GM12878 (cell line): Measurements from ENCODE around the gene LY9. TPM values are rescaled to one million over a fixed set of nuclear protein-coding genes. Genes with fewer than 3 reads are reported as not detected.

Experiments
- ATAC-seq: fragments of 200-7000 bp; cut with Tn5 transposase; 3 replicates; pipeline ENCODE4 v1.9.1; 2020; ENCODE audit warnings: mild to moderate bottlenecking, moderate library complexity
- BruUV-seq: library from RNA; stranded (reverse); fragments of 400-500 nt; replicated peaks from 2 replicates; lab custom pipeline; 2021; lab: Mats Ljungman, UMichigan
- CTCF ChIA-PET: fragments of 300-600 bp; sonication (Branson Sonifier 250); formaldehyde crosslinking; extraction: SDS; loops from one replicate; lab custom pipeline; 2021; ENCODE audit warnings: inconsistent platforms; lab: Yijun Ruan, JAX
- POLR2A ChIA-PET: fragments of 350-600 bp; formaldehyde crosslinking; extraction: SDS; loops from one replicate; lab custom pipeline; 2021; ENCODE audit warnings: inconsistent platforms; lab: Charles Lee
- RAD21 ChIA-PET: fragments of 300-600 bp; sonication (Branson Sonifier 250); formaldehyde crosslinking; loops from one replicate; lab custom pipeline; 2023; ENCODE audit warnings: antibody characterized with exemption; ENCODE audit not compliant: unreplicated experiment; lab: Charles Lee
- SMC1A ChIA-PET: fragments of 300-600 bp; sonication (Branson Sonifier 250); formaldehyde crosslinking; loops from one replicate; lab custom pipeline; 2023; ENCODE audit not compliant: unreplicated experiment, uncharacterized antibody; lab: Charles Lee
- DNase-seq: peaks from one replicate; pipeline ENCODE4 v3.0.0-alpha.2; 2011; ENCODE audit warnings: low read depth, low spot score
- FAIRE-seq: peaks from 3 replicates; lab custom pipeline; 2011; peaks lifted over from hg19 to GRCh38; lab: Jason Lieb, UNC
- H2AFZ ChIP-seq: 2 replicates; pipeline ENCODE4 v1.6.0; 2011; ENCODE audit warnings: low read depth, low read length, control low read depth; ENCODE audit not compliant: control insufficient read depth
- H3K27ac ChIP-seq: 2 replicates; pipeline ENCODE4 v1.5.1; 2011; ENCODE audit warnings: control low read depth; ENCODE audit not compliant: control insufficient read depth, insufficient read depth
- H3K27me3 ChIP-seq, 2 experiments: replicated peaks in 1 of 2; 2 replicates each; pipeline versions ENCODE4 v1.6.0 to v1.6.1; 2011; ENCODE audit warnings: low read length in 1 of 2; ENCODE audit not compliant: control insufficient read depth in 2 of 2, insufficient read depth in 2 of 2
- H3K36me3 ChIP-seq, 2 experiments: 2 replicates each; pipeline ENCODE4 v1.5.1; 2011; ENCODE audit warnings: low read length in 1 of 2; ENCODE audit not compliant: control insufficient read depth in 2 of 2, insufficient read depth in 2 of 2
- H3K4me1 ChIP-seq: 2 replicates; pipeline ENCODE4 v1.6.1; 2011; ENCODE audit warnings: mild to moderate bottlenecking, low read length, moderate library complexity, mixed read lengths; ENCODE audit not compliant: control insufficient read depth, insufficient read depth
- H3K4me2 ChIP-seq: 2 replicates; pipeline ENCODE4 v1.6.0; 2011; ENCODE audit warnings: control low read depth; ENCODE audit not compliant: control insufficient read depth, insufficient read depth
- H3K4me3 ChIP-seq: fragments of 200-600 bp; sonication (generic); 2 replicates; pipeline ENCODE4 v1.5.1; 2016
- H3K79me2 ChIP-seq: 2 replicates; pipeline ENCODE4 v1.6.0; 2011; ENCODE audit warnings: low read length; ENCODE audit not compliant: control insufficient read depth, insufficient read depth
- H3K9ac ChIP-seq: 2 replicates; pipeline ENCODE4 v1.8.0; 2011; ENCODE audit warnings: low read length, control low read depth, mixed read lengths; ENCODE audit not compliant: control insufficient read depth, insufficient read depth
- H3K9me3 ChIP-seq: replicated peaks from 3 replicates; pipeline ENCODE4 v1.5.1; 2011; ENCODE audit warnings: mild to moderate bottlenecking, low read length; ENCODE audit not compliant: control insufficient read depth, insufficient read depth
- H4K20me1 ChIP-seq: 2 replicates; pipeline ENCODE4 v1.6.0; 2011; ENCODE audit not compliant: control insufficient read depth, insufficient read depth
- BMI1 ChIP-seq: fragments of 450-650 bp; IDR thresholded peaks from 2 replicates; pipeline ENCODE4 v1.6.1; 2016; ENCODE audit warnings: mild to moderate bottlenecking, moderate library complexity, borderline replicate concordance
- BRCA1 ChIP-seq: IDR thresholded peaks from 2 replicates; pipeline ENCODE4 v1.6.1; 2011; ENCODE audit warnings: low read depth, low read length, improper control_type of control experiment
- E4F1 ChIP-seq: fragments of 450-650 bp; IDR thresholded peaks from 2 replicates; pipeline ENCODE4 v1.6.1; 2018; ENCODE audit warnings: borderline replicate concordance, mild to moderate bottlenecking; ENCODE audit not compliant: partially characterized antibody
- MLLT1 ChIP-seq: fragments of 450-650 bp; IDR thresholded peaks from 2 replicates; pipeline ENCODE4 v1.6.1; 2016; ENCODE audit warnings: mild to moderate bottlenecking
- MTA3 ChIP-seq: IDR thresholded peaks from 2 replicates; pipeline ENCODE4 v1.6.1; 2012; ENCODE audit warnings: low read length, inconsistent platforms, borderline replicate concordance
- PAX8 ChIP-seq: fragments of 450-650 bp; IDR thresholded peaks from 2 replicates; pipeline ENCODE4 v1.6.1; 2017; ENCODE audit warnings: mild to moderate bottlenecking, moderate library complexity
- REST ChIP-seq: IDR thresholded peaks from 2 replicates; pipeline ENCODE4 v1.6.1; 2012; ENCODE audit warnings: mild to moderate bottlenecking, low read depth, low read length
- STAT3 ChIP-seq: IDR thresholded peaks from 2 replicates; pipeline ENCODE4 v1.6.1; 2011; ENCODE audit warnings: low read depth, low read length, improper control_type of control experiment
- TAF1 ChIP-seq: IDR thresholded peaks from 2 replicates; pipeline ENCODE4 v1.6.1; 2011; ENCODE audit warnings: mild to moderate bottlenecking, low read depth, low read length, borderline replicate concordance
- YY1 ChIP-seq: IDR thresholded peaks from 2 replicates; pipeline ENCODE4 v1.6.1; 2011; ENCODE audit warnings: low read depth, mild to moderate bottlenecking, low read length
- ZBTB4 ChIP-seq: fragments of 450-650 bp; formaldehyde crosslinking; IDR thresholded peaks from 2 replicates; pipeline ENCODE4 v1.4.0; 2022; ENCODE audit warnings: mild to moderate bottlenecking, moderate library complexity
- WGBS: methylation state at CpG from one replicate; pipeline ENCODE4 v1.1.6; 2016; ENCODE audit warnings: low lambda C conversion rate; ENCODE audit not compliant: insufficient replicate concordance, insufficient coverage; ENCODE audit errors: missing lambda C conversion rate; 5-methylcytosine and 5-hydroxymethylcytosine counted together
- in situ Hi-C: fragments of 300-500 bp; cut with MboI; formaldehyde crosslinking; loops from 9 replicates; pipeline ENCODE4 v1.14.3; 2018; ENCODE audit warnings: mixed read lengths
- intact Hi-C: fragments of 100-400 bp; cut with micrococcal nuclease; formaldehyde crosslinking; loops from one replicate; pipeline ENCODE4 v1.14.2; 2022; ENCODE audit not compliant: unreplicated experiment
- polyA plus RNA-seq, 11 experiments: library from polyadenylated mRNA; depleted of rRNA in 4 of 11; unstranded in 6 of 11; stranded (reverse) in 5 of 11; fragments of >200 nt; fragmentation: Nextera tagmentation in 4 of 11; fragmentation: Illumina TruSeq in 1 of 11; extraction: Ambion mirVana in 4 of 11; extraction: Trizol in 1 of 11; gene quantifications; 1 replicate in 1 of 11; 2 replicates in 10 of 11; pipeline versions ENCODE4 v1.2.1 to v1.2.3, GENCODE V29; 2011 to 2016; ENCODE audit warnings: inconsistent platforms in 2 of 11, missing spikeins in 2 of 11, low read depth in 1 of 11
- total RNA-seq, 4 experiments: library from RNA; depleted of rRNA in 3 of 4; stranded (reverse); fragments of >200 nt in 3 of 4; fragmentation: Illumina TruSeq in 1 of 4; extraction: Trizol in 1 of 4; gene quantifications; 2 replicates each; pipeline versions ENCODE4 v1.2.1 to v1.2.3, GENCODE V29; 2013 to 2021

The LY9 gene
- total and polyA plus RNA-seq, 10 of the 15 experiments (the other 5 are each of a cell fraction or from before 2014, with no cell fraction given), result 2.7 to 12.5 (median 9.0) TPM

- no peak for DNase-seq
- 57% methylated on average over 3 of the region's 3 CpGs for WGBS
- Histone ChIP-seq H3K27me3 (no peaks in the 10 kb centered on the region), H4K20me1 (no peaks in the 10 kb centered on the region), H3K4me1 (peaks cover 26% of the 10 kb centered on the region), H3K9me3 (no peaks in the 10 kb centered on the region), H3K27ac (no peak overlapping the region), H3K36me3 (no peaks in the 10 kb centered on the region; a peak in 1 of 4 replicates), H3K4me2 (no peak overlapping the region), H3K9ac (no peak overlapping the region), H3K79me2 (no peaks in the 10 kb centered on the region), H3K4me3 (no peak overlapping the region), H2AFZ (no peak overlapping the region)
- SMC1A ChIA-PET, result interaction anchor here (0.6 to 13.7 kb wide), 10 partner anchors 8 to 187 kb away, joined by 3 to 229 read pairs (median 3); partner anchors contain the start of gene USF1
- CTCF ChIA-PET, result interaction anchor here (1.0 to 5.9 kb wide), 5 partner anchors 8 to 132 kb away, joined by 3 to 38 read pairs (median 8); partner anchors contain the start of gene ITLN2
- POLR2A ChIA-PET, result interaction anchor here (0.6 to 1.6 kb wide), 6 partner anchors 10 to 147 kb away, joined by 3 to 4 read pairs (median 4); partner anchors contain the start of gene CD48
- no TSS peak for BruUV-seq
- ATAC-seq, result no peak
- FAIRE-seq, result no peak
- intact Hi-C loops (no loop called here), in situ Hi-C loops (no loop called here)
- RAD21 ChIA-PET, result interaction anchor here (0.6 to 1.4 kb wide), 7 partner anchors 8 to 131 kb away, joined by 3 to 5 read pairs (median 4); no protein-coding TSS in a partner anchor
- TF ChIP-seq MTA3 (no peak), TAF1 (no peak), BRCA1 (no peak), E4F1 (no peak), REST (no peak), BMI1 (no peak), STAT3 (no peak), YY1 (no peak), ZBTB4 (CRISPR knock-in tag) (no peak), MLLT1 (no peak), PAX8 (no peak)
Observed at GRCh38 chr1:160858507-160858906, 62.5 kb downstream of the LY9 start.
